Measurements from ENCODE around the gene GTF3C5. TPM values are rescaled to one million over a fixed set of nuclear protein-coding genes. Genes with fewer than 3 reads are reported as not detected.

GTF3C5 gene
- polyA plus RNA-seq, 1 donor from 2014 or later, result 103 TPM

DNA sequence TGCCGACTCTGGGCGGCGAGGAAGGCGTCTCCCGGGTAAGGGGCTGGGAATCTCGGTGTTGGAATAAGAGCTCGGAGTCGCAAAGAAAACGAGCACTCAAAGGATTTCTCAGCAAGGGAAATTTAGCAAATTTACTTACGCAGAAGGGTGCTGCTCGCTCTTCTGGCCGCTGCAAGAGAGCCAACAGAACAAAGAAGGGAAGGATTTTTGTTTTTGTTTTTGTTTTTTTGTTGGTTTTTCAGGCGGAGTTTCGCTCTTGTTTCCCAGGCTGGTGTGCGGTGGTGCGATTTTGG lies 279 bp downstream of the GTF3C5 start:
- Histone ChIP-seq H2AFZ (ENCODE audit: low read depth, low read length) (peak overlapping the region; percentile 84), H3K36me3 (ENCODE audit: insufficient read depth, low read length) (no peaks in the 10 kb centered on the region), H3K4me3 (ENCODE audit: low read length) (peak overlapping the region; percentile 86), H3K4me2 (ENCODE audit: low read length) (peak overlapping the region; percentile 76), H3K79me2 (replicated peaks; ENCODE audit: insufficient read depth, low read length) (peaks cover 47% of the 10 kb centered on the region), H3K9me3 (ENCODE audit: low read length) (no peaks in the 10 kb centered on the region), H4K20me1 (ENCODE audit: insufficient read depth) (no peaks in the 10 kb centered on the region), H3K27me3 (ENCODE audit: insufficient read depth, low read depth, low read length) (no peaks in the 10 kb centered on the region), H3K9ac (ENCODE audit: low read length) (peak overlapping the region; percentile 91), H3K27ac (ENCODE audit: low read length) (peak overlapping the region; percentile 86), H3F3A (ENCODE audit: insufficient read depth, low read length, poor library complexity, severe bottlenecking) (no peaks in the 10 kb centered on the region), H3K9me2 (ENCODE audit: insufficient read depth, low read length) (no peaks in the 10 kb centered on the region)
- TF ChIP-seq SMC3 (conservative IDR thresholded peaks at IDR 0.05; ENCODE audit: poor library complexity), result no peak
- TF ChIP-seq TAF1 (IDR thresholded peaks at IDR 0.05; ENCODE audit: low read depth), result peak; percentile 35
- TF ChIP-seq EP300 (conservative IDR thresholded peaks at IDR 0.05; ENCODE audit: poor library complexity, severe bottlenecking), result peak; percentile 6
- TF ChIP-seq MXI1 (conservative IDR thresholded peaks at IDR 0.05; ENCODE audit: poor library complexity, severe bottlenecking), result peak; percentile 3
- TF ChIP-seq, protein P1, sequence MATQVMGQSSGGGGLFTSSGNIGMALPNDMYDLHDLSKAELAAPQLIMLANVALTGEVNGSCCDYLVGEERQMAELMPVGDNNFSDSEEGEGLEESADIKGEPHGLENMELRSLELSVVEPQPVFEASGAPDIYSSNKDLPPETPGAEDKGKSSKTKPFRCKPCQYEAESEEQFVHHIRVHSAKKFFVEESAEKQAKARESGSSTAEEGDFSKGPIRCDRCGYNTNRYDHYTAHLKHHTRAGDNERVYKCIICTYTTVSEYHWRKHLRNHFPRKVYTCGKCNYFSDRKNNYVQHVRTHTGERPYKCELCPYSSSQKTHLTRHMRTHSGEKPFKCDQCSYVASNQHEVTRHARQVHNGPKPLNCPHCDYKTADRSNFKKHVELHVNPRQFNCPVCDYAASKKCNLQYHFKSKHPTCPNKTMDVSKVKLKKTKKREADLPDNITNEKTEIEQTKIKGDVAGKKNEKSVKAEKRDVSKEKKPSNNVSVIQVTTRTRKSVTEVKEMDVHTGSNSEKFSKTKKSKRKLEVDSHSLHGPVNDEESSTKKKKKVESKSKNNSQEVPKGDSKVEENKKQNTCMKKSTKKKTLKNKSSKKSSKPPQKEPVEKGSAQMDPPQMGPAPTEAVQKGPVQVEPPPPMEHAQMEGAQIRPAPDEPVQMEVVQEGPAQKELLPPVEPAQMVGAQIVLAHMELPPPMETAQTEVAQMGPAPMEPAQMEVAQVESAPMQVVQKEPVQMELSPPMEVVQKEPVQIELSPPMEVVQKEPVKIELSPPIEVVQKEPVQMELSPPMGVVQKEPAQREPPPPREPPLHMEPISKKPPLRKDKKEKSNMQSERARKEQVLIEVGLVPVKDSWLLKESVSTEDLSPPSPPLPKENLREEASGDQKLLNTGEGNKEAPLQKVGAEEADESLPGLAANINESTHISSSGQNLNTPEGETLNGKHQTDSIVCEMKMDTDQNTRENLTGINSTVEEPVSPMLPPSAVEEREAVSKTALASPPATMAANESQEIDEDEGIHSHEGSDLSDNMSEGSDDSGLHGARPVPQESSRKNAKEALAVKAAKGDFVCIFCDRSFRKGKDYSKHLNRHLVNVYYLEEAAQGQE (IDR thresholded peaks at IDR 0.05; ENCODE audit: borderline replicate concordance), result no peak

DNA sequence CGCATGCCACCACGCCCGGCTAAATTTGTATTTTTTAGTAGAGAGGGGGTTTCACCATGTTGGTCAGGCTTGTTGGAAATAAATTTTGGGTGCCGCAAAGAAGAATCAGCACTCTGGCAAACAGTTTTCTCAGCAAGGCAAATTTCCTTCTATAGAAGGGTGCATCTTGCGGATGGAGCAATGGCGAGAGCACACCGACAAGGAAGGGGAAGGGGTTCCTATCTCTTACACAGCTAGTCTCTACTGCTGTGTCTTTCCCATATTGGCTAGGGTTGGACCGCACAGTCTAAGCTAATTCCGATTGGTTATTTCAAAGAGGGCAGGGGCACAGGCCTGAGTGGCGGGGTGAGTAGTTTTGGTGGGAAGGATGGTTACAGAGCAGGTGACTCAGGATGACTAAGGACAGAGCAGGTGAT lies 707 bp downstream of the GTF3C5 start:
- Histone ChIP-seq H3F3A (ENCODE audit: insufficient read depth, low read length, poor library complexity, severe bottlenecking) (no peaks in the 10 kb centered on the region), H3K27ac (ENCODE audit: low read length) (peak overlapping the region; percentile 86), H3K9me2 (ENCODE audit: insufficient read depth, low read length) (no peaks in the 10 kb centered on the region), H2AFZ (ENCODE audit: low read depth, low read length) (no peak overlapping the region), H3K36me3 (ENCODE audit: insufficient read depth, low read length) (no peaks in the 10 kb centered on the region), H3K4me3 (ENCODE audit: low read length) (peak overlapping the region; percentile 86), H3K9ac (ENCODE audit: low read length) (peak overlapping the region; percentile 91), H3K79me2 (replicated peaks; ENCODE audit: insufficient read depth, low read length) (peaks cover 51% of the 10 kb centered on the region), H3K9me3 (ENCODE audit: low read length) (no peaks in the 10 kb centered on the region), H3K4me2 (ENCODE audit: low read length) (peak overlapping the region; percentile 76), H4K20me1 (ENCODE audit: insufficient read depth) (no peaks in the 10 kb centered on the region), H3K27me3 (ENCODE audit: insufficient read depth, low read depth, low read length) (no peaks in the 10 kb centered on the region)
- no peak for TF ChIP-seq RAD21 (conservative IDR thresholded peaks at IDR 0.05)
- TF ChIP-seq SMC3 (conservative IDR thresholded peaks at IDR 0.05; ENCODE audit: poor library complexity), result no peak
- TF ChIP-seq, protein P2, sequence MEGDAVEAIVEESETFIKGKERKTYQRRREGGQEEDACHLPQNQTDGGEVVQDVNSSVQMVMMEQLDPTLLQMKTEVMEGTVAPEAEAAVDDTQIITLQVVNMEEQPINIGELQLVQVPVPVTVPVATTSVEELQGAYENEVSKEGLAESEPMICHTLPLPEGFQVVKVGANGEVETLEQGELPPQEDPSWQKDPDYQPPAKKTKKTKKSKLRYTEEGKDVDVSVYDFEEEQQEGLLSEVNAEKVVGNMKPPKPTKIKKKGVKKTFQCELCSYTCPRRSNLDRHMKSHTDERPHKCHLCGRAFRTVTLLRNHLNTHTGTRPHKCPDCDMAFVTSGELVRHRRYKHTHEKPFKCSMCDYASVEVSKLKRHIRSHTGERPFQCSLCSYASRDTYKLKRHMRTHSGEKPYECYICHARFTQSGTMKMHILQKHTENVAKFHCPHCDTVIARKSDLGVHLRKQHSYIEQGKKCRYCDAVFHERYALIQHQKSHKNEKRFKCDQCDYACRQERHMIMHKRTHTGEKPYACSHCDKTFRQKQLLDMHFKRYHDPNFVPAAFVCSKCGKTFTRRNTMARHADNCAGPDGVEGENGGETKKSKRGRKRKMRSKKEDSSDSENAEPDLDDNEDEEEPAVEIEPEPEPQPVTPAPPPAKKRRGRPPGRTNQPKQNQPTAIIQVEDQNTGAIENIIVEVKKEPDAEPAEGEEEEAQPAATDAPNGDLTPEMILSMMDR (IDR thresholded peaks at IDR 0.05; ENCODE audit: poor library complexity, severe bottlenecking), result no peak
- no peak for TF ChIP-seq EP300 (conservative IDR thresholded peaks at IDR 0.05; ENCODE audit: poor library complexity, severe bottlenecking)
- TF ChIP-seq POLR2AphosphoS5 (IDR thresholded peaks at IDR 0.05), result no peak
- TF ChIP-seq MXI1 (conservative IDR thresholded peaks at IDR 0.05; ENCODE audit: poor library complexity, severe bottlenecking), result no peak
- TF ChIP-seq, protein P1 (IDR thresholded peaks at IDR 0.05; ENCODE audit: borderline replicate concordance), result no peak
- no peak for TF ChIP-seq TAF1 (IDR thresholded peaks at IDR 0.05; ENCODE audit: low read depth)
- no peak for TF ChIP-seq EZH2 (IDR thresholded peaks at IDR 0.05; ENCODE audit: borderline replicate concordance, insufficient read depth, low read length, poor library complexity, severe bottlenecking)

All from neural cell (in vitro differentiated cells).